Spleen (tissue), 13 donors: ENCODE data around the gene PAX1. TPM values are rescaled to one million over a fixed set of nuclear protein-coding genes. Genes with fewer than 3 reads are reported as not detected.

Source experiments
- DNase-seq: peaks from one replicate; pipeline ENCODE4 v3.0.0-alpha.2; 2020
- H3K27ac ChIP-seq, 8 donors: fragments of 200-600 bp; sonication (generic) in 7 of 8; 1 replicate in 4 of 8; 2 replicates in 4 of 8; pipeline versions ENCODE4 v1.5.0 to v1.8.0; 2016 to 2021; ENCODE audit warnings: inconsistent platforms in 4 of 8, mild to moderate bottlenecking in 4 of 8, moderate library complexity in 1 of 8
- H3K27me3 ChIP-seq, 7 donors: fragments of 200-600 bp; sonication (generic) in 6 of 7; replicated peaks in 1 of 7; 1 replicate in 4 of 7; 2 replicates in 3 of 7; pipeline versions ENCODE4 v1.5.0 to v1.8.0; 2016 to 2021; ENCODE audit warnings: inconsistent platforms in 3 of 7, mild to moderate bottlenecking in 1 of 7
- H3K36me3 ChIP-seq, 6 donors: fragments of 200-600 bp; sonication (generic) in 5 of 6; 1 replicate in 4 of 6; 2 replicates in 2 of 6; pipeline versions ENCODE4 v1.5.0 to v1.8.0; 2016 to 2021; ENCODE audit warnings: inconsistent platforms in 2 of 6
- H3K4me1 ChIP-seq, 6 donors: fragments of 200-600 bp; sonication (generic) in 5 of 6; 1 replicate in 3 of 6; 2 replicates in 3 of 6; pipeline versions ENCODE4 v1.5.0 to v1.8.0; 2016 to 2021; ENCODE audit warnings: inconsistent platforms in 3 of 6
- H3K4me3 ChIP-seq, 8 donors: fragments of 200-600 bp; sonication (generic) in 7 of 8; 1 replicate in 4 of 8; 2 replicates in 4 of 8; pipeline versions ENCODE4 v1.5.0 to v1.8.0; 2016 to 2021; ENCODE audit warnings: inconsistent platforms in 4 of 8, mild to moderate bottlenecking in 4 of 8, moderate library complexity in 2 of 8
- H3K9me3 ChIP-seq, 8 donors: fragments of 200-600 bp; sonication (generic) in 7 of 8; 1 replicate in 4 of 8; 2 replicates in 4 of 8; pipeline versions ENCODE4 v1.5.0 to v1.8.0; 2016 to 2021; ENCODE audit warnings: inconsistent platforms in 4 of 8
- POLR2A ChIP-seq, 3 donors: fragments of 450-650 bp; IDR thresholded peaks; one replicate each; pipeline ENCODE4 v1.5.1; 2017; ENCODE audit warnings: antibody characterized with exemption in 3 of 3, mild to moderate bottlenecking in 1 of 3
- POLR2AphosphoS5 ChIP-seq, 3 donors: sonication (generic); formaldehyde crosslinking; IDR thresholded peaks; one replicate each; pipeline ENCODE4 v1.5.1; 2017; ENCODE audit warnings: antibody characterized with exemption in 3 of 3
- WGBS, 5 donors: extraction: QIAGEN DNeasy Blood & Tissue Kit in 3 of 5; methylation state at CpG; one replicate each; pipeline versions ENCODE4 v1.1.5 to v1.1.7; 2013 to 2018; 5-methylcytosine and 5-hydroxymethylcytosine counted together
- intact Hi-C: fragments of 100-400 bp; cut with DNase I; formaldehyde crosslinking; loops from one replicate; pipeline ENCODE4 v1.15.0; 2023; ENCODE audit warnings: low total_unique reads
- long read RNA-seq, 2 donors: transcript quantifications; one replicate each; lab custom pipeline, GENCODE V29; 2026
- polyA plus RNA-seq, 3 donors: library from polyadenylated mRNA; stranded (reverse); fragments of 200-250 nt; gene quantifications; one replicate each; pipeline ENCODE4 v1.2.1, GENCODE V29; 2013
- total RNA-seq, 7 donors: library from RNA; depleted of rRNA in 3 of 7; stranded (reverse); fragments of >200 nt in 3 of 7; fragmentation: NEBNext Ultra II Directional in 4 of 7; extraction: Animal tissue kit (Norgen Biotek cat#: 25700) in 4 of 7; gene quantifications; one replicate each; pipeline versions ENCODE4 v1.1.0 to v1.2.1, GENCODE V29; 2016 to 2021
- TF ChIP-seq, protein P1 (sequence below), 11 experiments: fragments of 200-600 bp in 7 of 11; fragments of 450-650 bp in 4 of 11; sonication (generic) in 4 of 11; IDR thresholded peaks in 8 of 11; conservative IDR thresholded peaks in 3 of 11; 1 replicate in 7 of 11; 2 replicates in 4 of 11; pipeline versions ENCODE4 v1.4.0 to v1.8.0; 2016 to 2021; ENCODE audit warnings: antibody characterized with exemption in 11 of 11, inconsistent platforms in 4 of 11, mild to moderate bottlenecking in 1 of 11
- donor health status: healthy with polysubstance abuse.
- donor health status: DM: no; HTN: no; CAD: no; lungs with moderate emphysema.
- donor health status: DM: no; HTN: no; CAD: no.
- donor health status: Bipolar disorder and iron deficiency.
- donor health status: healthy.
- donor health status: DM: no; HTN: no; CAD: no.
- donor health status: DM: yes; HTN: yes; CAD: no.

The PAX1 gene
- total RNA-seq (not detected), polyA plus RNA-seq (not detected)
- long read RNA-seq, donor 1, partial matches to known transcripts: 0 of 1 reads
- long read RNA-seq, donor 1, other reads (novel, unspliced or antisense): 0 of 1 reads
- long read RNA-seq, donor 2: 0 reads

DNA sequence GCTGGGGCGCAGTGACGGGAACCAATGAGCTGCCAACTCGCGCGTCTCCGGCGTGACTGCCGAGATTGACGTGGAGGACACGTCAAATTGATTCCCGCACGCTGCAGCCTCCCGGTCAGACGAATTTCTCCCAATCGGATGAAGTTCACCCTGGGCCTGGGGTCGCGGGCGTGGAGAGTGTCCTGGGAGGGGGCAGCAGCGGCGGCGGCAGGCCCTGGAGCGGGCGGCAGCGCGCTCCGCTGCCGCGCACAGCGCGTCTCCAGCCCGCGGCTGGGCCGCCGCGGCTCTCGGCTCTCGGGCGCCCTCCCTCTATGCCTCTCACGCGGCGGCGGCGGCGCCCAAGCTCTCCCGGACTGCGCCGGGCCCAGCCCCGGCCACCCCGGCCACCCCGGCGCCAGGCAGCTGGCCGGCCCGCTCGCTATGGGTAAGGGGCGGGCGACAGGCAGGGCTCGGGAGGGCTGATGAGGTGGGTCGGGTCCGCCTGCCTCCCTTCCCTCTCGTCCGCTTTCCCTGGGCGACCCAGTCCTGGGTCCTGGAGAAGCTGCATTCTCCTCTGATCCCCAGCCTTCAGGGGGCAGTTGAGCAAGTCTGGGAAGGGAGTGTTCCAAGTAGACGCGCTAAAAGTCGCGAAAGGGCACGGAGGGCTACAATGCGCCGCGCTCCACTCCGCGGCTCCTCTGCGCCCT is at the start of gene PAX1:
PAX1 (plus strand) TSS at position 90 of the 686 bp plus-strand sequence; CDS start at position 139, 49 bp downstream.
- Histone ChIP-seq H3K27ac (no peak within 1 kb of the TSS), H3K27me3 (peaks cover 8 to 100% (median 90%) of the 10 kb centered on the region in 7 donors), H3K9me3 (no peaks in the 10 kb centered on the region), H3K36me3 (no peaks in the 10 kb centered on the region), H3K4me1 (peaks cover 0 to 22% (median 8%) of the 10 kb centered on the region in 6 donors), H3K4me3 (peak within 1 kb of the TSS in 1 of 8 donors; percentile 32)
- intact Hi-C loops: no loop called here
- no peak for TF ChIP-seq POLR2AphosphoS5 (IDR thresholded peaks at IDR 0.05)
- TF ChIP-seq, protein P1, sequence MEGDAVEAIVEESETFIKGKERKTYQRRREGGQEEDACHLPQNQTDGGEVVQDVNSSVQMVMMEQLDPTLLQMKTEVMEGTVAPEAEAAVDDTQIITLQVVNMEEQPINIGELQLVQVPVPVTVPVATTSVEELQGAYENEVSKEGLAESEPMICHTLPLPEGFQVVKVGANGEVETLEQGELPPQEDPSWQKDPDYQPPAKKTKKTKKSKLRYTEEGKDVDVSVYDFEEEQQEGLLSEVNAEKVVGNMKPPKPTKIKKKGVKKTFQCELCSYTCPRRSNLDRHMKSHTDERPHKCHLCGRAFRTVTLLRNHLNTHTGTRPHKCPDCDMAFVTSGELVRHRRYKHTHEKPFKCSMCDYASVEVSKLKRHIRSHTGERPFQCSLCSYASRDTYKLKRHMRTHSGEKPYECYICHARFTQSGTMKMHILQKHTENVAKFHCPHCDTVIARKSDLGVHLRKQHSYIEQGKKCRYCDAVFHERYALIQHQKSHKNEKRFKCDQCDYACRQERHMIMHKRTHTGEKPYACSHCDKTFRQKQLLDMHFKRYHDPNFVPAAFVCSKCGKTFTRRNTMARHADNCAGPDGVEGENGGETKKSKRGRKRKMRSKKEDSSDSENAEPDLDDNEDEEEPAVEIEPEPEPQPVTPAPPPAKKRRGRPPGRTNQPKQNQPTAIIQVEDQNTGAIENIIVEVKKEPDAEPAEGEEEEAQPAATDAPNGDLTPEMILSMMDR (IDR thresholded peaks at IDR 0.05 in 8 of 11, conservative IDR thresholded peaks at IDR 0.05 in 3 of 11): no peak
- WGBS, 5 donors: 4 to 7% (median 6%) methylated on average over 36 to 73 of the region's 73 CpGs
- DNase-seq: peak; percentile 59

DNA sequence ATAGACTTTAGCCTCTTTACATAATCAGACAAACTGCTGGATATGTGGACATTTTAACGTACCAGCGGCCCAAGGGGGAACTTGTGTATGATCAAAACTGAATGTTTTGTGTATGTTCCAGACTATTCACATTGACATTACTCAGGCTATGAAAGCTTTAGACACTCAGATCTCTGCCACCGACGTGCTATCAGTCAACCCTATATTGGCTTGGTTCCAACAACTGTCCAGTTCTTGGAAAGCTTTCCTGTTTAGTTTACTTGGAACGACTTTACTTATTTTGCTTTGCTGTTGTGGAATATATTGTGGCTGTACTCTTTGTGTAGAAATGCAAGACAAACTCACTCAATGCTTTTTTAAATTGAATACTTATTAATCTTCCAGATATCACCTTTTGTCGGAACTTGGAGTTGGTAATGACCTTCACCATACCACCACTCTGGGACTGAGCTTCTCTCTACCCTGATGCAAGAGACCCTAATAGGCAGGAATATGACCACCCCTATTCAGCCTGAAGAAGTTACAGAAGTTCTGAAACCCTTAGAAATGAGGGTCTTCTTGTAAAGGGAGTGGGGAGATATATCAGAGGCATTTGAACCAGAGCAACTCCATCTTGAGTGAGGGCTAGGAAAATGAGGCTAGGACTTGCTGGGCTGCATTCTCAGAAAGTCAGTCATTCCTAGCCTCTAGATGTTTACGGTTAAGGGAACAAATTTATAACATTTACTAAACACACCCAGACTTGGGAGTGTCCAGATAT is 49.0 kb upstream of the PAX1 start:
- WGBS, 5 donors: 67 to 77% (median 69%) methylated on average over 7 of the region's 7 CpGs

GRCh38 chr20:21661488-21662055 is 43.9 kb upstream of the PAX1 start:
- H3K27me3 ChIP-seq: peaks cover 0 to 10% (median 0%) of the 10 kb centered on the region in 7 donors
- H3K9me3 ChIP-seq: no peaks in the 10 kb centered on the region
- 66 to 72% (median 67%) methylated on average over 8 of the region's 8 CpGs for WGBS, 5 donors
- H3K27ac ChIP-seq: no peak overlapping the region
- H3K36me3 ChIP-seq: no peaks in the 10 kb centered on the region
- no peak for DNase-seq
- no peak overlapping the region for H3K4me3 ChIP-seq
- no peaks in the 10 kb centered on the region for H3K4me1 ChIP-seq
- intact Hi-C loops: no loop called here
- no peak for TF ChIP-seq POLR2A (IDR thresholded peaks at IDR 0.05)
- TF ChIP-seq, protein P1 (IDR thresholded peaks at IDR 0.05 in 8 of 11, conservative IDR thresholded peaks at IDR 0.05 in 3 of 11): no peak
- no peak for TF ChIP-seq POLR2AphosphoS5 (IDR thresholded peaks at IDR 0.05)

More for the DNA sequence above, 49.0 kb upstream of the PAX1 start:
- intact Hi-C loops: no loop called here
- TF ChIP-seq POLR2A (IDR thresholded peaks at IDR 0.05): no peak
- no peak for TF ChIP-seq POLR2AphosphoS5 (IDR thresholded peaks at IDR 0.05)
- no peaks in the 10 kb centered on the region for H3K4me1 ChIP-seq
- peaks cover 0 to 13% (median 0%) of the 10 kb centered on the region in 7 donors for H3K27me3 ChIP-seq
- H3K27ac ChIP-seq: no peak overlapping the region
- H3K36me3 ChIP-seq: no peaks in the 10 kb centered on the region
- H3K9me3 ChIP-seq: no peaks in the 10 kb centered on the region
- no peak overlapping the region for H3K4me3 ChIP-seq
- no peak for DNase-seq

DNA sequence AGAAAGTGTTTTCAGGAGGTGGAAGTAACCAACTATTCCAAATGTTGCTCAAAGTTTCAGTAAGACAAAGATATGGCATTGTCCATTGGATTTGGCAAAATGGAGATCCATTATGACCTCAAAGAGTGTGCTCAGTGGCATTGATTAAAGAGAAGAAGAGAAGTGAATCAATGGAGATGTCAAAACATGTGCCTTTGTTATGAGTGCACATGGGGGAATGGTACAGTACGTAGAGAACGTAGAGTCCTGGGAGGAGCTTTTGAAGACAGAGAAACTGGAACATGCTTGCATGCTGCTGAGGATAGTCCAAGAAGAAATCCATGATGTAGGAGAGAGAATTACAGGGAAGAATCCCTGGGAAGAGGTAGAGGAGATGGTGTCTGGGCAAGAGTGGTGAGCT is 42.0 kb upstream of the PAX1 start:
- 84 to 90% (median 90%) methylated on average over 2 of the region's 2 CpGs for WGBS, 5 donors
- Histone ChIP-seq H3K4me3 (no peak overlapping the region), H3K36me3 (no peaks in the 10 kb centered on the region), H3K4me1 (no peaks in the 10 kb centered on the region), H3K9me3 (no peaks in the 10 kb centered on the region), H3K27ac (no peak overlapping the region), H3K27me3 (peaks cover 0 to 7% (median 0%) of the 10 kb centered on the region in 7 donors)
- intact Hi-C loops: no loop called here
- DNase-seq: no peak
- TF ChIP-seq, protein P1 (IDR thresholded peaks at IDR 0.05 in 8 of 11, conservative IDR thresholded peaks at IDR 0.05 in 3 of 11): no peak
- TF ChIP-seq POLR2A (IDR thresholded peaks at IDR 0.05) (no peak), POLR2AphosphoS5 (IDR thresholded peaks at IDR 0.05) (no peak)
